ENCODE data around the gene WDR87.

The WDR87 gene

DNA sequence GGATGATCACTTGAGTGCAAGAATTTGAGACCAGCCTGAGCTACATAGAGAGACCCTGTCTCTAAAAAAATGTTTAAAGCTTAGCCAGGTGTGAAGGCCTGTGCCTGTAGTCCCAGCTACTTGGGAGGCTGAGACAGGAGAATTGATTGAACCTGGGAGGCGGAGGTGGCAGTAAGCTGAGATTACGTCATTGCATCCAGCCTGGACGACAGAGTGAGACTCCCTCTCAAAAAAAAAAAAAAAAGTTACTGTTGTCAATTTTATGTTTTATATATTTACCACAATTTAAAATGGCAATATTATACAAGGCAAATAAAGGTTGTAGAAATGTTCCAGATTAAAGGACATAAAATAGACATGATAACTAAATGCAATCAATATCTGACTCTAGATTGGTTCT, 29.2 kb downstream of the WDR87 start:
- Histone ChIP-seq H3F3A (ENCODE audit: insufficient read depth, low read length) (no peaks in the 10 kb centered on the region), H3K79me2 (ENCODE audit: low read length) (no peaks in the 10 kb centered on the region)
- TF ChIP-seq EZH2 (optimal IDR thresholded peaks at IDR 0.05; ENCODE audit: low read depth, low read length), result no peak
- TF ChIP-seq EZH2phosphoT487 (IDR thresholded peaks at IDR 0.05; ENCODE audit: low read length), result no peak

DNA sequence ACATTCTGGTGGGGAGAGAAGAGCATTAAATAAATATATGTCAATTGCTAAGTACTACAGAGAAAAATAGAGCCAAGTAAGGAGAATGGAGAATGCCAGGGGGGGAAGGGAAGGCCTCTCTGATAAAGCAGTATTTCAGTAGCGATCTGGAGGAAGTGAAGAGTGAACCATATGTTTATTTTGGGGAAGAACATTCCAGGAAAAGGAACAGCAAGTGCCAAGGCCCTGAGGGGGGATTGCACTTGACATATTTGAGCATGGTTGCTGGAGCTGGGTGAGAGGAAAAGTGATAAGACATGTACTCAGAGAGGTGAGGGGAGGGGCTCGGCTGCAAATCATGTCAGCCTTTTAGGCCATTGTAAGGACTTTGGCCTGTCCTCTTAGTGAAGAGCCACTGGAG, 30.4 kb downstream of the WDR87 start:
- no peaks in the 10 kb centered on the region for H3K36me3 ChIP-seq (replicated peaks; ENCODE audit: insufficient read depth, low read length)
- H3K79me2 ChIP-seq (ENCODE audit: low read length), result no peaks in the 10 kb centered on the region
- no peaks in the 10 kb centered on the region for H3K9me3 ChIP-seq (replicated peaks; ENCODE audit: insufficient read depth, low read length)
- DNase-seq, result no peak
- H3K27ac ChIP-seq (ENCODE audit: low read length), result no peak overlapping the region
- H3K4me2 ChIP-seq (ENCODE audit: low read depth, low read length), result no peak overlapping the region
- no peak overlapping the region for H3K9ac ChIP-seq (ENCODE audit: low read length)
- H3K4me1 ChIP-seq (ENCODE audit: low read length), result no peaks in the 10 kb centered on the region
- H4K20me1 ChIP-seq (ENCODE audit: insufficient read depth, low read length), result no peaks in the 10 kb centered on the region
- H3K27me3 ChIP-seq (replicated peaks; ENCODE audit: insufficient read depth, low read length), result no peaks in the 10 kb centered on the region
- no peak overlapping the region for H2AFZ ChIP-seq (ENCODE audit: low read length)
- H3F3A ChIP-seq (ENCODE audit: insufficient read depth, low read length), result no peaks in the 10 kb centered on the region
- H3K4me3 ChIP-seq (ENCODE audit: low read length), result no peak overlapping the region
- no peaks in the 10 kb centered on the region for H3K9me2 ChIP-seq (replicated peaks; ENCODE audit: insufficient read depth, low read length)
- no peak for TF ChIP-seq EZH2 (optimal IDR thresholded peaks at IDR 0.05; ENCODE audit: low read depth, low read length)
- no peak for TF ChIP-seq EZH2phosphoT487 (IDR thresholded peaks at IDR 0.05; ENCODE audit: low read length)
- TF ChIP-seq, protein P1, sequence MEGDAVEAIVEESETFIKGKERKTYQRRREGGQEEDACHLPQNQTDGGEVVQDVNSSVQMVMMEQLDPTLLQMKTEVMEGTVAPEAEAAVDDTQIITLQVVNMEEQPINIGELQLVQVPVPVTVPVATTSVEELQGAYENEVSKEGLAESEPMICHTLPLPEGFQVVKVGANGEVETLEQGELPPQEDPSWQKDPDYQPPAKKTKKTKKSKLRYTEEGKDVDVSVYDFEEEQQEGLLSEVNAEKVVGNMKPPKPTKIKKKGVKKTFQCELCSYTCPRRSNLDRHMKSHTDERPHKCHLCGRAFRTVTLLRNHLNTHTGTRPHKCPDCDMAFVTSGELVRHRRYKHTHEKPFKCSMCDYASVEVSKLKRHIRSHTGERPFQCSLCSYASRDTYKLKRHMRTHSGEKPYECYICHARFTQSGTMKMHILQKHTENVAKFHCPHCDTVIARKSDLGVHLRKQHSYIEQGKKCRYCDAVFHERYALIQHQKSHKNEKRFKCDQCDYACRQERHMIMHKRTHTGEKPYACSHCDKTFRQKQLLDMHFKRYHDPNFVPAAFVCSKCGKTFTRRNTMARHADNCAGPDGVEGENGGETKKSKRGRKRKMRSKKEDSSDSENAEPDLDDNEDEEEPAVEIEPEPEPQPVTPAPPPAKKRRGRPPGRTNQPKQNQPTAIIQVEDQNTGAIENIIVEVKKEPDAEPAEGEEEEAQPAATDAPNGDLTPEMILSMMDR (IDR thresholded peaks at IDR 0.05; ENCODE audit: low read length), result no peak

More for the DNA sequence above, 29.2 kb downstream of the WDR87 start:
- H3K36me3 ChIP-seq (replicated peaks; ENCODE audit: insufficient read depth, low read length), result no peaks in the 10 kb centered on the region
- H3K27ac ChIP-seq (ENCODE audit: low read length), result no peak overlapping the region
- H3K9me2 ChIP-seq (replicated peaks; ENCODE audit: insufficient read depth, low read length), result no peaks in the 10 kb centered on the region
- H4K20me1 ChIP-seq (ENCODE audit: insufficient read depth, low read length), result no peaks in the 10 kb centered on the region
- no peaks in the 10 kb centered on the region for H3K9me3 ChIP-seq (replicated peaks; ENCODE audit: insufficient read depth, low read length)
- no peak for DNase-seq
- no peak overlapping the region for H3K4me3 ChIP-seq (ENCODE audit: low read length)
- no peak overlapping the region for H2AFZ ChIP-seq (ENCODE audit: low read length)
- no peak overlapping the region for H3K4me2 ChIP-seq (ENCODE audit: low read depth, low read length)
- no peak overlapping the region for H3K9ac ChIP-seq (ENCODE audit: low read length)
- H3K4me1 ChIP-seq (ENCODE audit: low read length), result no peaks in the 10 kb centered on the region
- no peaks in the 10 kb centered on the region for H3K27me3 ChIP-seq (replicated peaks; ENCODE audit: insufficient read depth, low read length)

DNA sequence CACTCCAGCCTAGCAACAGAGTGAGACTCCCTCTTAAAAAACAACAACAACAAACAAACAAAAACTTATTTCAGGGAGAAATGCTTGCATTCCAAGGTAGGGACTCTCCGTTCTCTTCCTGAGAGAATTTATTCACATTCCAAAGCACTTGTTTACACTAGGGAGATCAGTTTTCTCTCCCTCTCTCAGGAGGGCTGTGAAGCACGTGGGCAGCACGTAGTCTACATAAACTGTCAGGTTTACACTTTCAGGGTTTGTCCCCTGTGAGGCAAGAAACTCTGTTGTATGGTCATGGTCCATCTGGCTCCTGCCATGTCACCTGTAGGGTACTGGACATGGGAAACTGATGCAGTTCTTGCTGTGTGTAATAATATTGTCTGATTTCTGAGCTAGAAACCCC, 31.6 kb downstream of the WDR87 start:
- H3K79me2 ChIP-seq (ENCODE audit: low read length), result no peaks in the 10 kb centered on the region
- DNase-seq, result no peak
- no peak overlapping the region for H3K9ac ChIP-seq (ENCODE audit: low read length)
- no peaks in the 10 kb centered on the region for H3F3A ChIP-seq (ENCODE audit: insufficient read depth, low read length)
- no peak overlapping the region for H2AFZ ChIP-seq (ENCODE audit: low read length)
- H3K4me1 ChIP-seq (ENCODE audit: low read length), result no peaks in the 10 kb centered on the region
- TF ChIP-seq EZH2phosphoT487 (IDR thresholded peaks at IDR 0.05; ENCODE audit: low read length) (no peak), EZH2 (optimal IDR thresholded peaks at IDR 0.05; ENCODE audit: low read depth, low read length) (no peak)
- TF ChIP-seq, protein P1 (IDR thresholded peaks at IDR 0.05; ENCODE audit: low read length), result no peak
- no peaks in the 10 kb centered on the region for H3K9me3 ChIP-seq (replicated peaks; ENCODE audit: insufficient read depth, low read length)
- no peak overlapping the region for H3K4me3 ChIP-seq (ENCODE audit: low read length)
- no peaks in the 10 kb centered on the region for H4K20me1 ChIP-seq (ENCODE audit: insufficient read depth, low read length)
- no peak overlapping the region for H3K4me2 ChIP-seq (ENCODE audit: low read depth, low read length)
- no peaks in the 10 kb centered on the region for H3K36me3 ChIP-seq (replicated peaks; ENCODE audit: insufficient read depth, low read length)
- no peaks in the 10 kb centered on the region for H3K27me3 ChIP-seq (replicated peaks; ENCODE audit: insufficient read depth, low read length)
- H3K9me2 ChIP-seq (replicated peaks; ENCODE audit: insufficient read depth, low read length), result no peaks in the 10 kb centered on the region
- H3K27ac ChIP-seq (ENCODE audit: low read length), result no peak overlapping the region

DNA sequence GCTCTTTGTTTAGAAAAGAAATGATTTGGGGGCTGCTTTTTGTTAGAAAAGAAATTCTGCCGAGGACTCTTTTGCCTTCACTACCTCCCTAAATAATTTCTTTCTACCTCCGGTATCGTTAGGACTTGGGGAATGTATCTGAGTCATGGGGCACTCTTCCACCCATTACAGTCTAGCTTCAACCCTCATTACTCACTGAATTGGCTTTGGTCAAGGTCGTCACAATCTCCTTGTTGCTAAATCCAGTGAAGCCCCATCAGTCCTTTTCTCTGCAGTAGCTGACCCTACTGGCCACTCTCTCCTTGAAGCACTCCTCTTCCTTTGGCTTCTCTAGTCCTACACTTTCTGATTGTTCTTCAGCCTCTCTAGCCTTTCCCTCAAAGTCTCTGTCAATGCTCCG, 34.0 kb downstream of the WDR87 start:
- H3K4me1 ChIP-seq (ENCODE audit: low read length), result no peaks in the 10 kb centered on the region
- H3K9me2 ChIP-seq (replicated peaks; ENCODE audit: insufficient read depth, low read length), result no peaks in the 10 kb centered on the region
- H3K9me3 ChIP-seq (replicated peaks; ENCODE audit: insufficient read depth, low read length), result no peaks in the 10 kb centered on the region
- no peak overlapping the region for H3K4me2 ChIP-seq (ENCODE audit: low read depth, low read length)
- H3F3A ChIP-seq (ENCODE audit: insufficient read depth, low read length), result no peaks in the 10 kb centered on the region
- no peak overlapping the region for H2AFZ ChIP-seq (ENCODE audit: low read length)
- H3K9ac ChIP-seq (ENCODE audit: low read length), result no peak overlapping the region
- TF ChIP-seq EZH2phosphoT487 (IDR thresholded peaks at IDR 0.05; ENCODE audit: low read length), result no peak
- no peaks in the 10 kb centered on the region for H3K79me2 ChIP-seq (ENCODE audit: low read length)
- no peak overlapping the region for H3K4me3 ChIP-seq (ENCODE audit: low read length)
- no peaks in the 10 kb centered on the region for H3K27me3 ChIP-seq (replicated peaks; ENCODE audit: insufficient read depth, low read length)
- H4K20me1 ChIP-seq (ENCODE audit: insufficient read depth, low read length), result no peaks in the 10 kb centered on the region
- no peaks in the 10 kb centered on the region for H3K36me3 ChIP-seq (replicated peaks; ENCODE audit: insufficient read depth, low read length)
- no peak overlapping the region for H3K27ac ChIP-seq (ENCODE audit: low read length)
- DNase-seq, result no peak
